ENCODE data around the gene ACSL4. TPM values are rescaled to one million over a fixed set of nuclear protein-coding genes. Genes with fewer than 3 reads are reported as not detected.
"Not testable (repeated sequence)": the region's sequence is repeated elsewhere in the genome, so short reads cannot be mapped to it uniquely, and the experiment has no call there.

Gene ACSL4
- total RNA-seq, 1 experiment from 2014 or later = 55.2 TPM

DNA sequence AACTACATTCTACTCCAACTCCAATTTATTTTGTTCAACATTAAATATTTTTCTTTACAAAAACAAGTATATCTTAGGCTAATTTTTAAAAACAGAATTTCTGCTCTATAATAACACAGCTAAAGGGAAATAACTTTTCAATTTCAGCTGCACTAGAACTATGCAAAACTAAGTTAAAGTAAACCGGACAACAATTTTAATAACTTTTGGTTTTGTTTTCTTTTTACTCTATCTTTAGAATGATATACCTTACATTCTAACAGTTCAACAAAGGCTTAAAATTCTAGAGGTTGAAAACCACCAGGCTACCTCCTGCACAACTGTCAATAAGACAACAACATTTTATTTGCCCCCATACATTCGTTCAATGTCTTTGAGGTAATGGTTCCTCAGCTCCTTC, 89.4 kb downstream of the ACSL4 start:
- ATAC-seq (no peak), DNase-seq (ENCODE audit: low read depth, low spot score) (no peak)
- ChIA-PET POLR2A (no interaction called here), CTCF (no interaction called here)
- no TSS peak for BruUV-seq (replicated peaks)
- H3K27ac ChIP-seq (ENCODE audit: low read length) = no peak overlapping the region
- TF ChIP-seq, protein P1, sequence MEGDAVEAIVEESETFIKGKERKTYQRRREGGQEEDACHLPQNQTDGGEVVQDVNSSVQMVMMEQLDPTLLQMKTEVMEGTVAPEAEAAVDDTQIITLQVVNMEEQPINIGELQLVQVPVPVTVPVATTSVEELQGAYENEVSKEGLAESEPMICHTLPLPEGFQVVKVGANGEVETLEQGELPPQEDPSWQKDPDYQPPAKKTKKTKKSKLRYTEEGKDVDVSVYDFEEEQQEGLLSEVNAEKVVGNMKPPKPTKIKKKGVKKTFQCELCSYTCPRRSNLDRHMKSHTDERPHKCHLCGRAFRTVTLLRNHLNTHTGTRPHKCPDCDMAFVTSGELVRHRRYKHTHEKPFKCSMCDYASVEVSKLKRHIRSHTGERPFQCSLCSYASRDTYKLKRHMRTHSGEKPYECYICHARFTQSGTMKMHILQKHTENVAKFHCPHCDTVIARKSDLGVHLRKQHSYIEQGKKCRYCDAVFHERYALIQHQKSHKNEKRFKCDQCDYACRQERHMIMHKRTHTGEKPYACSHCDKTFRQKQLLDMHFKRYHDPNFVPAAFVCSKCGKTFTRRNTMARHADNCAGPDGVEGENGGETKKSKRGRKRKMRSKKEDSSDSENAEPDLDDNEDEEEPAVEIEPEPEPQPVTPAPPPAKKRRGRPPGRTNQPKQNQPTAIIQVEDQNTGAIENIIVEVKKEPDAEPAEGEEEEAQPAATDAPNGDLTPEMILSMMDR (IDR thresholded peaks at IDR 0.05) = no peak
- TF ChIP-seq SIN3A (IDR thresholded peaks at IDR 0.05; ENCODE audit: borderline replicate concordance, insufficient read depth, low read depth, low read length) = no peak
- TF ChIP-seq TCF7L2 (IDR thresholded peaks at IDR 0.05; ENCODE audit: low read depth, low read length) = no peak
- TF ChIP-seq, protein P2, sequence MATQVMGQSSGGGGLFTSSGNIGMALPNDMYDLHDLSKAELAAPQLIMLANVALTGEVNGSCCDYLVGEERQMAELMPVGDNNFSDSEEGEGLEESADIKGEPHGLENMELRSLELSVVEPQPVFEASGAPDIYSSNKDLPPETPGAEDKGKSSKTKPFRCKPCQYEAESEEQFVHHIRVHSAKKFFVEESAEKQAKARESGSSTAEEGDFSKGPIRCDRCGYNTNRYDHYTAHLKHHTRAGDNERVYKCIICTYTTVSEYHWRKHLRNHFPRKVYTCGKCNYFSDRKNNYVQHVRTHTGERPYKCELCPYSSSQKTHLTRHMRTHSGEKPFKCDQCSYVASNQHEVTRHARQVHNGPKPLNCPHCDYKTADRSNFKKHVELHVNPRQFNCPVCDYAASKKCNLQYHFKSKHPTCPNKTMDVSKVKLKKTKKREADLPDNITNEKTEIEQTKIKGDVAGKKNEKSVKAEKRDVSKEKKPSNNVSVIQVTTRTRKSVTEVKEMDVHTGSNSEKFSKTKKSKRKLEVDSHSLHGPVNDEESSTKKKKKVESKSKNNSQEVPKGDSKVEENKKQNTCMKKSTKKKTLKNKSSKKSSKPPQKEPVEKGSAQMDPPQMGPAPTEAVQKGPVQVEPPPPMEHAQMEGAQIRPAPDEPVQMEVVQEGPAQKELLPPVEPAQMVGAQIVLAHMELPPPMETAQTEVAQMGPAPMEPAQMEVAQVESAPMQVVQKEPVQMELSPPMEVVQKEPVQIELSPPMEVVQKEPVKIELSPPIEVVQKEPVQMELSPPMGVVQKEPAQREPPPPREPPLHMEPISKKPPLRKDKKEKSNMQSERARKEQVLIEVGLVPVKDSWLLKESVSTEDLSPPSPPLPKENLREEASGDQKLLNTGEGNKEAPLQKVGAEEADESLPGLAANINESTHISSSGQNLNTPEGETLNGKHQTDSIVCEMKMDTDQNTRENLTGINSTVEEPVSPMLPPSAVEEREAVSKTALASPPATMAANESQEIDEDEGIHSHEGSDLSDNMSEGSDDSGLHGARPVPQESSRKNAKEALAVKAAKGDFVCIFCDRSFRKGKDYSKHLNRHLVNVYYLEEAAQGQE (IDR thresholded peaks at IDR 0.05; ENCODE audit: insufficient read depth in 1 of 2, low read depth in 2 of 2, low read length in 1 of 2) = no peak
- TF ChIP-seq POLR2AphosphoS5 (IDR thresholded peaks at IDR 0.05; ENCODE audit: low read depth, low read length) = no peak
- H3K9me3 ChIP-seq (ENCODE audit: control insufficient read depth, insufficient read depth, low read depth, low read length) = no peaks in the 10 kb centered on the region
- H3K4me3 ChIP-seq (ENCODE audit: low read depth in 2 of 2, low read length in 2 of 2) = no peak overlapping the region
- H3K36me3 ChIP-seq (ENCODE audit: control insufficient read depth, insufficient read depth, low read length) = no peaks in the 10 kb centered on the region
- H3K4me1 ChIP-seq (ENCODE audit: control insufficient read depth, insufficient read depth, low read length) = no peaks in the 10 kb centered on the region
- intact Hi-C loops (cut with micrococcal nuclease; ENCODE audit: unreplicated experiment) (no loop called here), in situ Hi-C loops (cut with HindIII; ENCODE audit: low pct_unique_long_range_greater_than_20kb, low sequenced_read_pairs) (no loop called here)
- no peaks in the 10 kb centered on the region for H3K27me3 ChIP-seq (ENCODE audit: control insufficient read depth, insufficient read depth, low read length)

DNA sequence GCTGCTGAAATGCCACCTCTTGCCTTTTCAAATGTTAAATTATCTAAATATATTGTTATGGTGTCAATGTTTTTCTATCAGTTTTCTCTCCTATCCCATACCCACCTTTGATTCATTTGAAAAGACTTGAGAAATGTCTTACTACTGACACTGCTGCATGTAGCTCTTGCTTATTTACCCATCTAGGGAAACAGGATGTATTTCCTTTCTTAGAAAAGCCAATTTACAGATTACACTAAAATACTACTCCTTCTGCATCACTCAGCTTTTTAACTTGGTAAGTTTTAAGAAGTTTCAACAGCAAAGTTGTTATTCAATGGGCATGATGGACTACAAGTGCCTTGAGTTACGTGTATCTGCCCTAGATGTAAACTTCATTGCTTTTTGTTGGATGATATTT, 94.9 kb downstream of the ACSL4 start:
- intact Hi-C loops (cut with micrococcal nuclease; ENCODE audit: unreplicated experiment) = no loop called here
- in situ Hi-C loops (cut with HindIII; ENCODE audit: low pct_unique_long_range_greater_than_20kb, low sequenced_read_pairs) = no loop called here
- H3K4me3 ChIP-seq (ENCODE audit: low read depth in 2 of 2, low read length in 2 of 2) = no peak overlapping the region
- no peak overlapping the region for H3K27ac ChIP-seq (ENCODE audit: low read length)
- ATAC-seq (no peak), DNase-seq (ENCODE audit: low read depth, low spot score) (no peak)
- POLR2A ChIA-PET = no interaction called here
- H3K27me3 ChIP-seq (ENCODE audit: control insufficient read depth, insufficient read depth, low read length) = no peaks in the 10 kb centered on the region
- TF ChIP-seq, protein P2 (IDR thresholded peaks at IDR 0.05; ENCODE audit: insufficient read depth in 1 of 2, low read depth in 2 of 2, low read length in 1 of 2) = no peak
- TF ChIP-seq POLR2AphosphoS5 (IDR thresholded peaks at IDR 0.05; ENCODE audit: low read depth, low read length) (no peak), SIN3A (IDR thresholded peaks at IDR 0.05; ENCODE audit: borderline replicate concordance, insufficient read depth, low read depth, low read length) (no peak), TCF7L2 (IDR thresholded peaks at IDR 0.05; ENCODE audit: low read depth, low read length) (no peak)
- TF ChIP-seq, protein P1 (IDR thresholded peaks at IDR 0.05) = no peak
- H3K4me1 ChIP-seq (ENCODE audit: control insufficient read depth, insufficient read depth, low read length) = no peaks in the 10 kb centered on the region
- no peaks in the 10 kb centered on the region for H3K9me3 ChIP-seq (ENCODE audit: control insufficient read depth, insufficient read depth, low read depth, low read length)
- BruUV-seq (replicated peaks) = no TSS peak
- CTCF ChIA-PET = no interaction called here
- no peaks in the 10 kb centered on the region for H3K36me3 ChIP-seq (ENCODE audit: control insufficient read depth, insufficient read depth, low read length)

DNA sequence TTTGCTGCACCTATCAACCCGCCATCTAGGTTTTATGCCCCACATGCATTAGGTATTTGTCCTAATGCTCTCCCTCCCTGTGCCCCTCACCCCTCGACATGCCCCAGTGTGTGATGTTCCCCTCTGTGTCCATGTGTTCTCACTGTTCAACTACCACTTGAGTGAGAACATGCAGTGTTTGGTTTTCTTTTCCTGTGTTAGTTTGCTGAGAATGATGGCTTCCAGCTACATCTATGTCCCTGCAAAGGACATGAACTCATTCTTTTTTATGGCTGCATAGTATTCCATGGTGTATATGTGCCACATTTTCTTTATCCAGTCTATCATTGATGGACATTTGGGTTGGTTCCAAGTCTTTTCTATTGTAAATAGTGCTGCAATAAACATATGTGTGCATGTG, 95.6 kb downstream of the ACSL4 start:
- H3K4me3 ChIP-seq (ENCODE audit: low read depth in 2 of 2, low read length in 2 of 2); in situ Hi-C loops (cut with HindIII; ENCODE audit: low pct_unique_long_range_greater_than_20kb, low sequenced_read_pairs); H3K4me1 ChIP-seq (ENCODE audit: control insufficient read depth, insufficient read depth, low read length); H3K9me3 ChIP-seq (ENCODE audit: control insufficient read depth, insufficient read depth, low read depth, low read length); ATAC-seq; CTCF ChIA-PET; H3K36me3 ChIP-seq (ENCODE audit: control insufficient read depth, insufficient read depth, low read length); H3K27me3 ChIP-seq (ENCODE audit: control insufficient read depth, insufficient read depth, low read length); DNase-seq (ENCODE audit: low read depth, low spot score); H3K27ac ChIP-seq (ENCODE audit: low read length); BruUV-seq (replicated peaks); POLR2A ChIA-PET; intact Hi-C loops (cut with micrococcal nuclease; ENCODE audit: unreplicated experiment): not testable (repeated sequence)

Data from Panc1 (cell line).